WI38 (cell line): Measurements from ENCODE around the gene OR51B6.

Source experiments
- H3K4me3 ChIP-seq: 2 replicates; pipeline ENCODE4 v1.5.1; 2011; ENCODE audit warnings: low read depth, mild to moderate bottlenecking, control low read depth, low read length
- TF ChIP-seq, protein P1 (sequence below): IDR thresholded peaks from 2 replicates; pipeline ENCODE4 v1.5.1; 2012; ENCODE audit warnings: low read depth, mild to moderate bottlenecking, control low read depth, low read length

Gene OR51B6

DNA sequence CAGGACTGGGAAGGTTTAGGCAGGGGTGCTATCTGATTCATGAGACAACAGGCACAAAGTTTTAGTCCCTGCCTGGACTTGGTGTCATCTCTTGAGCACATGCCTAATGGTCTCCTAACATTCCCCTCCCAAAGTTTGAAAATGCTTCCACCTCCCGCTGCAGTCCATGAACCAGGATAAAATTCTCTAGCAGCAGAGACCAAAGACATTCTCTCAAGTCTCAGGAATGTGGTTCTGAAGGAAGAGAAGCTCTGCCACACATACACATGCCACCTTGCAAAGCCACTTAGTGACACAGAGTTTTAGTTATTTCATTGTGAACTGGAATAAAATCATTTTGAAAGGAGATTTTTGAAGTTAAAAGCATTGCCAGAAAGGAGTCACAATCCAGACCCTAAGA, 15.5 kb downstream of the OR51B6 start:
- no peak overlapping the region for H3K4me3 ChIP-seq
- TF ChIP-seq, protein P1, sequence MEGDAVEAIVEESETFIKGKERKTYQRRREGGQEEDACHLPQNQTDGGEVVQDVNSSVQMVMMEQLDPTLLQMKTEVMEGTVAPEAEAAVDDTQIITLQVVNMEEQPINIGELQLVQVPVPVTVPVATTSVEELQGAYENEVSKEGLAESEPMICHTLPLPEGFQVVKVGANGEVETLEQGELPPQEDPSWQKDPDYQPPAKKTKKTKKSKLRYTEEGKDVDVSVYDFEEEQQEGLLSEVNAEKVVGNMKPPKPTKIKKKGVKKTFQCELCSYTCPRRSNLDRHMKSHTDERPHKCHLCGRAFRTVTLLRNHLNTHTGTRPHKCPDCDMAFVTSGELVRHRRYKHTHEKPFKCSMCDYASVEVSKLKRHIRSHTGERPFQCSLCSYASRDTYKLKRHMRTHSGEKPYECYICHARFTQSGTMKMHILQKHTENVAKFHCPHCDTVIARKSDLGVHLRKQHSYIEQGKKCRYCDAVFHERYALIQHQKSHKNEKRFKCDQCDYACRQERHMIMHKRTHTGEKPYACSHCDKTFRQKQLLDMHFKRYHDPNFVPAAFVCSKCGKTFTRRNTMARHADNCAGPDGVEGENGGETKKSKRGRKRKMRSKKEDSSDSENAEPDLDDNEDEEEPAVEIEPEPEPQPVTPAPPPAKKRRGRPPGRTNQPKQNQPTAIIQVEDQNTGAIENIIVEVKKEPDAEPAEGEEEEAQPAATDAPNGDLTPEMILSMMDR = no peak

DNA sequence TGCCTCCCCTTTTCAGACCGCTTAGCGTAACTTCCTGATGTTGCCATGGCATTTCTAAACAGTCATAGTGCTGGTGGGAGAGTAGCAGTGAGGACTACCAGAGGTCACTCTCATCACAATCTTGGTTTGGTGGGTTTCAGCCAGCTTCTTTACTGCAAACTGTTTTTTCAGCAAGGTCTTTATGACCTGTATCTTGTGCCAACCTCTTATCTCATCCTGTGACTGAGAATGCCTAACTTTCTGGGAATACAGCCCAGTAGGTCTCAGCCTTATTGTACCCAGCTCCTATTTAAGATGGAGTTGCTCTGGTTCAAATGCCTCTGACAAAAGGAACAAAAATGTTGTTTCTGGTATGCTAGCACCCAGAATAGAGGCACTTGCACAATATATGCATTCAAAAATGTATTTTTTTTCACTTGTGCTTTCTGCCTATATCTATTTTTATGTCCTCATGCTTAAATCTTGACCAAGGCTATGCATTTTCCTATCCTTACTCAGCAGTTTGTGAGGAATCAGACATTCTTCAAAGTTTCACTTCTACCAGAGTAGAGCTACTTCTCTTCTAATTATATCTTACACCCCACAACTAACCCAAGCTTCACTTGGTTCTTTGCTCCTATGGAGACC, 16.3 kb downstream of the OR51B6 start:
- no peak overlapping the region for H3K4me3 ChIP-seq
- TF ChIP-seq, protein P1 = no peak

GRCh38 chr11:5368502-5369043, 17.3 kb downstream of the OR51B6 start:
- no peak overlapping the region for H3K4me3 ChIP-seq
- TF ChIP-seq, protein P1 = no peak

GRCh38 chr11:5369789-5370188, 18.5 kb downstream of the OR51B6 start:
- no peak overlapping the region for H3K4me3 ChIP-seq
- TF ChIP-seq, protein P1 = peak; percentile 63

GRCh38 chr11:5380740-5381342, 29.5 kb downstream of the OR51B6 start:
- TF ChIP-seq, protein P1 = peak; percentile 80
- H3K4me3 ChIP-seq = no peak overlapping the region

- TF ChIP-seq, protein P1 = no peak
- H3K4me3 ChIP-seq = no peak within 1 kb of the TSS
Observed at GRCh38 chr11:5383576-5383975, 32.3 kb downstream of the OR51B6 start, which contains the start of gene OR51M1. TSS of gene OR51M1 (plus strand) at chr11:5383812. CDS start at chr11:5389399, 5,587 bp downstream.

DNA sequence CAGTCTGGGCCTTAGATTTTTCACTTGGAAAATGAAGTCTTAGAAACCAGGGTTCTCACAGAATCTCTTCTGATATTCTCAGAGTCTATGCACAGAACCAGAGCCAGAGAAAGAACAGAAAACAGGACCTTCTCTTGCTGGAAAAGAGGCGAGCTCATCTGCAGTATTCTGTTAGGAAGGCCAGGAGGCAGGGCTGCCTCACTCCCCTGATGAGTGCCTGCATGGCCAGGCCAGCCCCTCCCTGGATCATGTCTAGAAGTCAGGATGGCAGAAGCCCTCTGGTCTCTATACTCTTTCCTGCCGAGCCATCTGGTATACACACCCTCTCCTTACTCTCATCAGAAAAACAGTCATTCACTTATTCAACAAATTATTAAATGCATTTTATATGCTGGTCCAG, 33.0 kb downstream of the OR51B6 start:
- no peak overlapping the region for H3K4me3 ChIP-seq
- TF ChIP-seq, protein P1 = no peak
